Glomerular visceral epithelial cell (primary cell): Measurements from ENCODE around the gene ROGDI.
A peak's percentile ranks its signal among the peaks of the same experiment; 100 is the strongest.

Source experiments
- DNase-seq: peaks from one replicate; pipeline ENCODE4 v3.0.0-alpha.2; 2016; ENCODE audit errors: extremely low spot score

Gene ROGDI, protein sequence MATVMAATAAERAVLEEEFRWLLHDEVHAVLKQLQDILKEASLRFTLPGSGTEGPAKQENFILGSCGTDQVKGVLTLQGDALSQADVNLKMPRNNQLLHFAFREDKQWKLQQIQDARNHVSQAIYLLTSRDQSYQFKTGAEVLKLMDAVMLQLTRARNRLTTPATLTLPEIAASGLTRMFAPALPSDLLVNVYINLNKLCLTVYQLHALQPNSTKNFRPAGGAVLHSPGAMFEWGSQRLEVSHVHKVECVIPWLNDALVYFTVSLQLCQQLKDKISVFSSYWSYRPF

DNA sequence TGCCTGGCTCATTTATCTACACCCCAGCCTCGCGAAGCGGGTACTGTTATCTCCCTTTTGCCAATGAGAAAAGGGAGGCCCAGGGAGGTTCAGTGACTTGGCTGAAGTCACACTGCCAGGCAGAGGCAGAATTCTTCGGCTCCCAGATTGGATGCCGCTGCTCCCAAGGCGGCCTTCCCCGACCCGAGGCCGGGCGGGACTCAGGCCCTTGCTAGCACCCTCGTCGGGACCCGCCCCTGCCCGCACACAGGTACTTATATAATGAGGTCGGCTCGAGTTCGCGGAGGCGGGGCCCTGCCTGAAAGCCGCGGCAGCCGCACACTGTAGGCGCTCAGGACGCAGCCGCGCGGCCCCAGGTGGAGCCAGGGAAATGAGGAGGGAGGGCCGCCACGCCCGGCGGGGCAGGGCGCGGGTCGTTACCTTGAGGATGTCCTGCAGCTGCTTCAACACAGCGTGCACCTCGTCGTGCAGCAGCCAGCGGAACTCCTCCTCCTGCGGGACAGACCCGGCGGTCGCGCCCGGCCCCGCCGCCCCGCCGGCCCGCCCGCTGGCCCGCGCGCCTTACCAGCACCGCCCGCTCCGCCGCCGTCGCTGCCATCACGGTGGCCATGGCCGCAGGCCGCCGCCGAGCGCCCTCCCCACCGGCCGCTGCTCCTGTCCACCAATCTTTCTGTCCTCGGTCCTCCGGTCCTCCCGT, at the start of gene ROGDI:
Gene ROGDI, minus strand, starts transcription at position 672 of the 697 bp plus-strand sequence. Its CDS starts 62 bp downstream, at position 610.
- DNase-seq = peak; percentile 75

- no peak for DNase-seq
Observed at GRCh38 chr16:4850211-4850610, 47.8 kb upstream of the ROGDI start.

DNA sequence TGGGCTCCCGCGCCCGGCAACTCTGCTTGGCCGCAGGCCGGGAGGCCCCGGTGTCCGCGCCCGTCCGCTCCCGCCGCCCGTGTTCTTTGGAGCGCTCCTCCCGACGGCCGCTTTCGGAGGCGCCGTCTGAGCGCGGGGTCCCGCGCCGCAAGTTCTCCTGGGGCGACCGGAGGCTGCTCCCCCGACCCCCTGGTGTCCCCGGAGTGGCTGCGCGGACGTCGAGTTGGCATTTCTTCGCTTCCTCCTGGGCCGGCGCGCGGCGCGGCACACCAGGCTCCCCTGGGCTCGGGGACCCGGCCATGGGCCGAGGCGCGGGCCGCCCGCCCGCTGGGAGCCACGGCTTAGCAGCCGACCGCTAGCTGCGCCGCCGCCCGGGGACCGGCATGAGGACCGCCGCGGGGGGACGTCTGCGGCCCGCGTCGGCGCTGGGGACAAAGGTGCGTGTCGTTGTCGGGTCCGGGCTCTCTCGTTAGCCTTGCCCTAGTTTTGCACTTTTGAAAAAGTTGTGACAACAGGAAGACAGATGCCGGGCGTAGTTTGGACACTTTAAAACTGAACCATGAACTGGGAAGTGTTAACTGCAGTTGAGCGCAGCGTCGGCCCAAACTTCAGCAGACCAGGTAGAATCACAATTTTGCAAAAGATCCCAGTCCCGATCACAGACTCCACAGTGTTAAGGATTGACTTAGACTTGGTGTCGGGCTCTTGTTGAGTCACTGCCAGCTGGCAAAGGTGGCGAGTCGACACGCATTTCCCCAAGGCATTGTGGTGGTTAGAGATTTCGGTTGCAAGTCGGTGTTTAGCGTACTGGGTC, 45.5 kb upstream of the ROGDI start:
- DNase-seq = peak; percentile 43

GRCh38 chr16:4846901-4847773, 44.7 kb upstream of the ROGDI start, which contains the start of the genes GLYR1 and UBN1:
GLYR1 (minus strand) TSS chr16:4847288; CDS start chr16:4847265, 23 bp downstream.
UBN1 (plus strand) TSS chr16:4847481; CDS start chr16:4852918, 5,437 bp downstream.
- DNase-seq = peak; percentile 95

- DNase-seq = peak; percentile 54
Observed at GRCh38 chr16:4846503-4846900, 44.1 kb upstream of the ROGDI start.

- no peak for DNase-seq
Observed at GRCh38 chr16:4840984-4841383, 38.6 kb upstream of the ROGDI start.

DNA sequence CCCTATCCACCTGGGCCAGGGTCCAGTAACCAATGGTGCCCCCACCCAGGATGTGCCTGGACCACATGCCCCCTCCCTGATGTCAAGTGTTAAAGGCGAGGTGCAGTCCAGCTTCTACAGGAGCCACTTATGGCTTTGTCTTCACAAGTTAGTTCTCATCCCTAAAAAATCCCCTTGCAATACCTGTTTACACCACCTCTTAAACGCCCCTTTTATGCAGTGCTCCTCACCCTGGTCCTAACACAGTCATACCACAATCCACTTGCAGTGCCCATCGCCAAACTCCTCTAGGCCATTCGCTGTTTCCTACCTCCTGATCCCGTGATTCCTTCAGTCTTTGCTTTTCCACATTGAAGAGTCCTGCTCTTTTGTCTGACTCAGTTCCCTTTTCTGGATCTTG, 37.5 kb upstream of the ROGDI start:
- DNase-seq = no peak

DNA sequence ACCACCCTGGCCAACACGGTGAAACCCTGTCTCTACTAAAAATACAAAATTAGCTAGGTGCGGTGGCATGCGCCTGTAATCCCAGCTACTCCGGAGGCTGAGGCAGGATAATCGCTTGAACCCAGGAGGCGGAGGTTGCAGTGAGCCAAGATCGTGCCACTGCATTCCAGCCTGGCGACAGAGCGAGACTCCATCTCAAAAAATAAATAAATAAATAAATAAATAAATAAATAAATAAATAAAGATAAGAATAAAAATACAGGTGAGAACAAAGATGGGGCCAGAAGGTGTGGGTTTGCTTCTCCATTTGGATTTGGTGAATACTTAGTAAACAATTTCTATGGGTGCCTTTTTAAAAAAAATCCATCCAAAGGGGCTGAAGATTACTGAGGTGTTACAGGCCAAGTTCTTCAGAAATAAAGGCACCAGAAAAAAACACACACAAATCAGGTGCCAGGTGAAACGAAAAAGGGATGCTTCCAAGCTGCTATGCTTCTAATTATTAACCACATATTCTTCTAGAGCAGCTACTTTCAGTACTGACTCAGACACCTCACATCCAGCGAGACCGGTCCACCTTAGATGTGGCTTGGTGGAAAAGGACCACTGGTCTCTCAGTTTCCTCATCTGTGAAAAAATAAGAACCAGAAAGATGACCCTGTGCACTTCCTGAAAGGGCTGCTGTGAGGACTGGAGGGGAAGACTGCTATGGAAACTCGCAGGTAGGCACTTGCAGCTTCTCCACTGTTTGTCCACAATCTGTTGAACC, 35.5 kb upstream of the ROGDI start:
- DNase-seq = peak; percentile 12

DNA sequence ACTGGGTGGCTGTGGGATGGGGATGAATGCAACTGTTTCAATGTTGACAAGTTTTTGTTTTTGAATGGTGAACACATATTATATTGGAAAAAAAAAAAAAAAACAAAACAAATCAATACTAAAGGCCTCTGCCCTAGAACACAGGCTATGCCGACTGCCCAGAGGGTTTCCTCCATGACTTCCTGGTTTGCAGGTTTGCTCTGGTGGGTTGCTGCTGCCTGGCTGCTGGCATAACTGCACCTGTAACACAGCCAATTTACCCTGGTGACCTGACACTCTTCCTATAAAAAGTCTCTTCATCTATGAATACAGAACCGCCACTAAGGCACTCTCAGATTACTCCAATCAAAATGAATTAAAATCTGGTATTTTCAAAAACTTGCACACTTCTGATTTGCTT, 34.3 kb upstream of the ROGDI start:
- DNase-seq = no peak

DNA sequence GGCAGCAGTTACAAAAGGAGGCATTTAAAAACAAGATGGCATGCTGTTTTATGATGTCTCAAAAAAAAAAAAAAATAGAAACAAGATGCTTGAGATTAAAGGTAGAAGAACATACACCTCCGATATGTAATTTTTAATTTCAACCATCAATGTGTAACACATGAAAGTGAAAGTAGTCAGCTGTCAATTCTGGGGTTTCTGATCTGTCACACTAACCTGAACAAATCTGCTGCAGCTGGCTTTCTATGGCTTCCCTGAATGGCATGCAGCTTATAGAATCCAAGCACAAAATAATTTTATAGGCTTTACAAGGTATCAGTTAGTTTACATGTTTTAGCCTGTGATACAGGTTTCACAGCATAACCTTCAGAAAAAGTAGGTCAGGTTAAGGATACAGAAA, 31.2 kb upstream of the ROGDI start:
- no peak for DNase-seq

DNA sequence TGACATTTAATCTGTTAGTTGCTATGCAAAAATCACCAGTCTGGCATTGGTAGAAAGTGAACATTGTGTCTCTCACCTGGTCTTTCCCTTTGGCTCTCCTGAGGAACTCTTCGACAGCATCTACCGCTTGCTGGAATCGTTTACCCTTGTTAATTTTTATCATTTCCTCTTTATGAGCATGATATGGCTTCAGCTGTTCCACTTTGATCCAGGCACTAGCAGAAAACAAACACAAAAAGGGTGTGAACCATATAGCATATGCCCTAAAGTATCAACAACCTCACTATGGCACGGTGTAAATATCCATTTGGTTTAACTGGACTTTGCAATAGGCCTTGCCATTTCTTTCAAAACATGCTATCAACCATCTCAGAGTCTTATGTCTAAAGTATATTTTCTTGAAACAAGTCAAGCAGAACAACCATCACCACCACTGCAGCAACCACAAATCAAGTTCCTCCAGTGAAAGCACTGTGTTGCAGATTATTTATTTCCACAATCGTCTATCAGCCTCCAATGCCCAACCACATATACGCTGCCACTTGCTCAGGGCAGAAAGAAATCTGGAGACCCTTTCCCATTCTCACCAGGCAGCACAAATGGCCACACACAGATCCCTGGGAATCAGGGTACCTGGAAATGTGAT, 30.4 kb upstream of the ROGDI start:
- no peak for DNase-seq

DNA sequence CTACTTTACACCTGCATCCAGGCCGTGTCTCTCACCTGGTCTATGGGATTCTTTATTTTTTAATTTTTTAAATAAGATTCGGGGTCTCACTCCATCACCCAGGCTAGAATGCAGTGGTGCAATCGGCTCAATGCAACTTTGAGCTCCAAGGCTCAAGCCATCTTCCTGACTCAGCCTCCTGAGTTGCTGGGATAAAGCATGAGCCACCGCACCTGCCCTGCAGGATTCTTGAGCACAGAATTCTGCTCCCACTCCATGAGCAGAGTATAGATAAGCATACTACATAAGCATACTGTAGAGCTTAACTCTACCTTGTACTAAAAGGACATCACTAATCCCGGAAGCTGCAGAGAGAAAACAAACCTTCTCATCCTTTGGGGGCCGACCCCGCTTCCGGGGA, 29.2 kb upstream of the ROGDI start:
- no peak for DNase-seq

- no peak for DNase-seq
Observed at GRCh38 chr16:4830408-4830807, 28.0 kb upstream of the ROGDI start.

GRCh38 chr16:4828567-4829321, 26.3 kb upstream of the ROGDI start:
- DNase-seq = no peak

DNA sequence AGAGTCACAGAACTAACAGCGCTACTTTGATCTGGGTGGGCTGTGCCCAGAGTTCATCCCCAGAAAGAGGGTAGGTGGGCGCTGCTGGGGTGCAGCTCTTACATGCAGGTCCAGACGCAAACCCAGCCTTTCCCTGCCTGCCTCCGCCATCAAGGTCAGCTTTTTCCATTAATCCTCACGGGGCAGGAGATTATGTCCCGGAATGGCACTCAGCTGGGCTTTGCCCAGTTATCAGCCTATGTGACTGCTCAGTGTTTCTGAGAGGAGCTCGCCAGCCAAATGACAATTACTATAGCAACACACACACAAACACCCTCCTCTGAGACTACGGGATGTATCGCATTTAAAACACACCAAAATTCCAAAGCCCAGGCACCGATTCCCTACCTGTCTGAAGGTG, 24.5 kb upstream of the ROGDI start:
- DNase-seq = no peak

DNA sequence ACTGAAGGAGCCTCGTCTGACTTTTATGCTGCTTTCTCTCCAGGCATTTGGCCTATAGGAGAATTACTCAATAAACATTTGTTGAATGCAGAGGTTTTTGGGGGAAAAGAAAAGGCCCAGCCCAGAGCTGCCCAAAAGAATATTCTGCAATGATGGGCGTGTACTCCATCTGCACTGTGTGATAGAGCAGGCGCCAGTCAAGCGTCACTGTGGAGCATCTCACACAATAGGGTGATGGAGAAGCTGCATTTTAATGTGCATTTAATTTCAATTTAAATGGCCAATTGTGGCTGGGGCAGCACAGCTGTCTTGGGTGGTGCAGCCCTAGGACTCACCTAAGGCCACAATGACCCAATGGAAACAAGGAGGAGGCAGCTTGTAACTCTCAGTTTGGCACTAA, 24.1 kb upstream of the ROGDI start:
- DNase-seq = no peak

DNA sequence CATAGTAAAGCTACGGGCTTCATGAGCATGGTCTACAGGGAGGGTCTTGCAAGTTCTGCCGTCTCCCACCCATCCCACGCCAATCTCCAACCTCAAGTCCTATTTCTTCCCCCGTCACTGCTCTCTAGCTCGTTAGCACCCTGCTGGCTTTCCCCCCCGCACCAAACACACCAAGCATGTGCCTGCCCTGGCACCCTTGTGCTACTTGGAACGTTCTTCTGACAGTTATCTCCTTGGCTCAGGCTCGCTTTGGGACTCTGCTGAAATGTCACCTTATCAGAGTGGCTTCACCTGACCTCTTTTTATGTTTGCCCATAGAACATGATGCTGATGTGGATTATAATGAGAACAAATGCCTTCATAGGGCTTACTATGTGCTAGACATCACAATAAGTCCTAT, 22.8 kb upstream of the ROGDI start:
- no peak for DNase-seq

- no peak for DNase-seq
Observed at GRCh38 chr16:4820652-4821051, 18.2 kb upstream of the ROGDI start.

DNA sequence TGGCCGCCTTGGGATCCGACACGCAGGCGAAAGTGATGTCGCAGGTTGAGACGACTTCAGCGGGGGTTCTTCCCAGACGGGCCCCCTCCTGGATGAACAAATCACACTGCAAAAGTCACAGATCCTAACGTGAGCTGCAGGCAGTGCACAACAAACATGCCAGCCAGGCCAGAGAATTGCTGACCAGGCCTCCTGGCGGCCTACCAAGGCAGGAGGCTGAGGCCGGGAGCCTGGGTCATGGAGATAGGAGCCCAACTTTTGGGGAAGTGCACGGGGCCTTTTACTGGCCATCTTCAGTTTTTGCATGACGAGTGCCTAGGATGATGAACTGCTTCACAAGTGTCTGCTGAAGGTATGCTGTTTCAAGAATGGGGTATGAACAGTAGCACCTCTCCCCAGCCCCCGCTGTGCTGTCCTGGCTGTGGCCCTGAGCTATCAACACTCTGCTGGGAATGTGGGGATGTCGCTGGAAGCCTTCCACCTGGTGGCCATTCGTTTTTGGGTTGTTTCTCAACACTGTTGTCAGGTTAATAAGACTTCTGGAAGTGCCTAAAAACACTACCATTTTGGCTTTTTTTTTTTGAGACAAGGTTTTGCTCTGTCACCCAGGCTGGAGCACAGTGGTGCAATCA, 12.2 kb upstream of the ROGDI start:
- no peak for DNase-seq
